GM10847 (cell line): ENCODE measurements around the gene FGF19.

ENCODE experiments used
- POLR2A ChIP-seq: IDR thresholded peaks from 2 replicates; pipeline ENCODE4 v1.6.1; 2011; ENCODE audit not compliant: insufficient read length; ENCODE audit errors: extremely low read depth

Gene FGF19

GRCh38 chr11:69650081-69650831, 53.6 kb downstream of the FGF19 start:
- no peak for TF ChIP-seq POLR2A

GRCh38 chr11:69649576-69649900, 54.3 kb downstream of the FGF19 start:
- no peak for TF ChIP-seq POLR2A

GRCh38 chr11:69648679-69649575, 54.9 kb downstream of the FGF19 start:
- TF ChIP-seq POLR2A: no peak
